Ramos (cell line): ENCODE results near the gene SDCCAG8.

Source experiments
- in situ Hi-C: fragments of 300-500 bp; cut with MboI; formaldehyde crosslinking; loops from one replicate; pipeline ENCODE4 v1.14.3; 2022; ENCODE audit warnings: low sequenced_read_pairs; ENCODE audit not compliant: unreplicated experiment

Gene SDCCAG8

DNA sequence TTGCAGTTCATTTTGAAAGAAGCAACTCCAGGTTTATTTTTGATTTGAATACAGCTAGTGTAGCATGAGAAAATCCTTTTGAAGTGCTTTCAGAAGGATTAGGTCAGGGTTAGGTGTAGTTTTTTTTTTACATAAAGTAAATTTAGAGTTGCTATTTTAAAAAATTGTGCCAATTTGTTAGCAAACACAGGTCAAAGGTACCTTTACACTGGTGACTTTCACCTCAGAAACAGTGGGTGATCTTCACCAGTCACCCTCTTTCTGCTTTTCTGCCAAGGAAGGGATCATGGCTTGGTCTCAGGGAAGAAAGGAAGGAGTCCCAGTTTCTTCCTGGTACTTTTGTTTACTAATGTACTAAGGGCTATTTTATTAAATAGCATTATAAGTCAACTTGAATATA is 111.5 kb downstream of the SDCCAG8 start:
- in situ Hi-C loops: no loop called here

DNA sequence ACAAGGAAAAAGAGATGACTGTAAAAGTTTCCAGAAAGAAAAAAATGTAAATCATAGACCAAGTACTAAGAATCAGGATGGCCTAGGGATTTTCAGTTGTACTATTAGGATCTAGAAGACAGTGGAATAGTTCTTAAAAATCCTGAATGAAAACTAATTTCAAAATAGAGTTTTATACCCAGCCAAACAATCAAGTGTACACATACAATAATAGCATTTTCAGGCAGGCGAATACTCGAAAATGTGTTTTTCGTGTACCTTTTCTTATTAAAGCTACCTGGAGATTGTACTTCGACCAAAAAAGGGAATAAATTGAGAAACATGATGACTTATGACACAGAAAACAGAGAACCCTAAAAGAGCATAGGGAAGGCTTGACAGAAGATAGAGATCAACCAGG is 118.6 kb downstream of the SDCCAG8 start:
- in situ Hi-C loops: no loop called here

DNA sequence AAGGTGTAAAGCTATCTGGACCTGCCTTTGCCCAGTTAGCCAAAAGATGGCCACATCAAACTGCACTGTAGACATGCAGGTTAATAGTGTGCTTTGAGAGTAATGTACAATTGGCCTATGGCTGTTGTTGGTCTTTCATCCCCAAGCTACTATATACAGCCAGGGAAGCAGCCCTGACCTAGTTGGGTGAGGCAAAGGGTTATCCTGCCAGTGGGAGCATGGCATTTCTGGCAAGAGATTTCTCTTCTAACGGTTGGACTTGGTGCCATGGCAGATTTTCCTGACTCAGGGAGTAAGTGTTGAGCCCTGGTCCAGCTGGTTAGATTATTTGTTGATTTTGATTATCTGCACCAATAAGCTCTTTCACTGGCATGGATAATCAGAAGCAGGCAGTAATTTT is 119.8 kb downstream of the SDCCAG8 start:
- in situ Hi-C loops: no loop called here

DNA sequence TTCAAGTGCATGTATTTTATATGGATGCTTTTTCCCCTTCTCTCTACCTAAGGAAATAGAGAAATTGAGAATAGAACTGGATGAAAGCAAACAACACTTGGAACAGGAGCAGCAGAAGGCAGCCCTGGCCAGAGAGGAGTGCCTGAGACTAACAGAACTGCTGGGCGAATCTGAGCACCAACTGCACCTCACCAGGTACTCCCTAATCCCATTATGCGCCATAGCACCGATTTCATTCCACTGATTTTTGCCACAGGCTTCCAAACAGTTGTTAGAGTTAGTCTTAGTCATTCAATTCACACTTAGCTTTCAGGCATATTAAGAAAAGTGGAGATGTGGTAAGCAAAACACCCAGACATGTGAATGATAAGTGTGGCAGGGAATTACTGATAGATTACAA is 122.8 kb downstream of the SDCCAG8 start:
- in situ Hi-C loops: no loop called here

DNA sequence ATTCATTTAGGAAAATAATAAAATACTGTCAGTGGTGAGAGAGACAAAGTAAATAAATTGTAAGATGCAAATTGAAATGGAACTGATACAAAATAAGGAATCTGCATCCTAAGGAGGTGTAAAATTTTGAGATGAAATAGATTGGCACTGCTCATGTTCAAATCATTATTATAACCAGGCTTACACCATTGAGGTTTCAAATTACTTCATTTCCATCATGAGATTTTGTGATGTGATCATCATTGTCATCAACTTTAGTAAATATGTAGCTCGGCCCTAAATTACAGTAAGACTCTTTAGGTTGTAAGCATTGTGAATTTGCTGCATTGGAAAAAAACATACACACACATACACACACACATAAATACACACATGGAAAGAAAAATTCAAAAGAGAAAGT is 123.4 kb downstream of the SDCCAG8 start:
- in situ Hi-C loops: no loop called here

DNA sequence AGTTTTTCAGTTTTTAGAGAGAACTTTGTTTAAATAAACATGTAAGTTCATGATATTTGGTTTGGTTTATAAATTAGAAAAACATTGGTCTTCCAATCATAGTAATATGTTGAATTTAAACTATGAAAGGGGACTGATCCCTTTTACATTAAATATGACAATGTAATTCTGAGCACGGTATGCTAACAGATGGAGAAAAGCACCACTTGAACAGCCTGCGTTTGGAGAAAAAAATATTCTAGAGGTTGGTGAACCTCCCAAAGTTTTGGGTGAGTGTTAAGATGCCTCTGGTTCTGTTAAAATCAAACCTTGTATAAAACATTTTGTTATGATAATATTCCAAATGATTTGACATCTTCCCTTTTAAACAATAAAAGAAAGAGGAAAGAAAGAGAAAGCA is 123.9 kb downstream of the SDCCAG8 start:
- in situ Hi-C loops: no loop called here

DNA sequence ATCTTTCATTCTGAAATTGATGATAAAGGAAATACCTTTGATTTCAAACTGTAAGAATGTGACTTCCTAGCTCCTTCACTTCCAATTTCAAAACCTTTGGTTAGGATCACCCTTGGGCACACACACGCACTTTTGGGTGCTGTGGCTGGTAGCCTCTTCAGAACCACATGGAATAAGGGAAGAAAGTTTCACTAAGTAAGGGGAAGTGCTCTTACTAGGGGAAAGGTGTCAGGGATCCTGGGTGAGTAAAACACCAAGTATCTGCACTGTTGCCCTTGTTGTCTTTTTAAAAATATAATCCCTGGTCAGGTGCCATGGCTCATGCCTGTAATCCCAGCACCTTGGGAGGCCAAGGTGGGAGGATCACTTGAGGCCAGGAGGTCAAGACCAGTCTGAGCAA is 132.4 kb downstream of the SDCCAG8 start:
- in situ Hi-C loops: no loop called here

DNA sequence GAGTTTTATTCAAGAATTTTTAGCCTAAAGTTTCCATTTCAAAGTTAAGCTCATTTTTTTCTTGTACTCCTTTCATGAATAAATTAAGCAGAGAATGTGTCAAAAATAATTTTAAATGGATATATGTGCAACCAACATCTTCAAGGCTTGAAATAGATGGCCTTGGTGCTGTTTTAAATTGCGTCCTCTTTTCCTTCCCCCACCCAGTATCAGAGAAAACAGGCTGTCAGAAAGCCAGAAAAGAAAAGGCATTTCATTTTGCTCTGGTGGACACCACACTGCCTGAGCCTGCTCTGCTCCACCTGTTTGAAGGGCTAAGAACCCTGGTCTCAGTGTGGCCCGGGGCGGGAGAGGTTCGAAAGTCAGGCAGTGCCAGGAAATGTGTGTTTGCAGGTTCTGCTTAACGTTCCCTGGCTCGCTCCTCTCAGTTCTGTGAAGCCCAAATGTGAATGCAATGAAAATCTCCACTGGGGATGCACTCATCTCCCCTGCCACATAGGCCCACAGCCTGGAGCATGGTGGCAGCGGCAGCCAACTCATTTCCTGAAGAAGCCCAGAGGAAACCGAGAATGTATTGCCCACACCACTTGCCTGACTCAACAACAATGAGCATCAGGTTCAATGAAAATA is 134.4 kb downstream of the SDCCAG8 start:
- in situ Hi-C loops: no loop called here

DNA sequence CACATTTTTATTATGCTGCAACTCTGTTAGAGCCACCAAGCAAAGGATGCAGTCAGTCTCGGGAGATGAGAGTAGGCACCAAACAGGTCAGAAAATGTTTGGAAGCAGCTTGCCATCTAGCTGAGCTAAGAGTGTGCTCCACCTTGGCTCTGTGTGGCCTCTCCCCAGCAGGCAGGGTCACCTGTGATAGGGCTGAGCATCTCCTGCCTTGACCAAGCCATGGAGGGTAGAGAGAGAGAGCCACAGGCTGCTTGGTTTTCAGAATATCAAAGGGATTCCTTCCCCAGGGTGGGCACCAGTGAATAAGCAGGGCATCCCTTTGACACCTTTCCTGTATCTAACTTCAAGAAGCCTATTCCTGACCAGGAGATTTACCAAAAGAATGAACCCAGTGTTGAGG is 135.5 kb downstream of the SDCCAG8 start:
- in situ Hi-C loops: no loop called here

DNA sequence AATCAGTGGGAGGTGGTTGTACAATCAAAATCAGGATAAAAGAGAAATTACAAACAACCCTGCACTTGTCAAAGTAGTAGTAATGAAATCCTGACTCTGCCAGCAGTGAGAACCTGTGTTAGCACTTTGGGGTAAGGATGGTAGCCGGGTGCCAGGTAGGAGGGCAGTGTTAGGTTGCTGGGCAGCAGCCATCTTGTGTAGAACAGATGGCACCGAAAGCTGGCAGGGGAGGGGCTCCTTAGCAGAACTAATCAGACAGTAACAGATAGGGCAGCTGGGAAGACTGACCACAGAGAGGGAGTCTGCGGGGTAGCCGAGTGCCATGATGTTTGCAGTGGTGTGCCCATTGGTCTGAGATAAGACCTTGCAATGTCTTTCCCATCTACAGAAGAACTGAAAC is 137.3 kb downstream of the SDCCAG8 start:
- in situ Hi-C loops: no loop called here

DNA sequence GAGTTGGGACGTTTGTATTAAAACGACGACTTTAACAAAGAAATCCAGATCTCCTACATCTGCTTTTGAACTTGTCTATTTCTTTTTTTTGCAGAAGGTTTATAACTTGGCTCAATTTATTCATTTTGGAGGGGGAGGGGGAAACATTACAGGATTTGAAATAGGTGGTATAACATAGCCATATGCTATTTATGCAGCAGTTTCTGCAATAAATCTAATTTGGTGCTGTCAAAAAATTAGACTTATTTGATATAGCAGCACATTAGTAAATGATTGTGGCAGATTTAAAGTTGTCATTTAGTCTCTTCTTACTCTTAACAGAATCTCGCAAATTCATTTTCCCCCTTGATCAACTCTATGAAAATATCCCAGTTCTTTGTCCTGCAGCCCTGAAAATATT is 138.2 kb downstream of the SDCCAG8 start:
- in situ Hi-C loops: no loop called here

DNA sequence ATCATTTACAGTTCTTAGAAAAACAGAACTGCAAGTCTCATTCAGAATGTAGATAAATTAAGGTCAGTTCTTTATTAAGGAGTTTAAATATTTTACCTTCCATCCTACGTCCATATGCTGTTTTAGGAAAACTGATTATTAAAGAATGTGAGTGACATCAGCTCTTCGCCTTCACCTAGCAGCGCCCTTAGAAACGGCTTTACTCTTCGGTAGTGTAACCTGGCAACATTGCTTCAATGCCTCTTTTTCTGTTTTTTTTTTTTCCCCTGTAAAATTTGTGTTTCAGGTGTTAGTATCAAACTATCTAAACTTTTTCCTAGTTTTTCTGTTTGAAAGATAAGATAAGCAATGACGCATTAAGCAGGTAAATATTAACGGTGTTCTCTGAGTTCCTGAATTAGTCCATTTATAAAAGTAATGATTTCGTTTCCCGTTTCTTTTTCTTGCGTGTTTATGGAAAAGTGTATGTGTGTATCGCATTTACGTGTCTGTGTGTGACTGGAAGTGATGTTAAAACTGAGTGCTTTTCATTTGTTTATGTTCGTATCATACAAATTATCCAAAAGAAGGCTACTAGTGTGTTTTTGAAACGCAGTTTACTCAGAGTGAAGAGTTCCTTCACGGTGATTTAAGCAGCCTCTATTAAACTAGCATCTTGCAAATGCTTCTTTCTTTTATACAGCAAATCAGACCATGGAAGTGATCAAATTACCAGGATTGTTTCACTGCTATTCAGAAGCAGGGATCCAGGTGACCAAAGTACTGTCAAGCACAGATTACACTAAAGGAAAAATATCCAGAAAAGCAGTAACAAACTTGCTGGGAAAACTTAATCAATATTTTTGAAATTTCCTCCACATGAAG is 139.0 kb downstream of the SDCCAG8 start:
- in situ Hi-C loops: no loop called here

DNA sequence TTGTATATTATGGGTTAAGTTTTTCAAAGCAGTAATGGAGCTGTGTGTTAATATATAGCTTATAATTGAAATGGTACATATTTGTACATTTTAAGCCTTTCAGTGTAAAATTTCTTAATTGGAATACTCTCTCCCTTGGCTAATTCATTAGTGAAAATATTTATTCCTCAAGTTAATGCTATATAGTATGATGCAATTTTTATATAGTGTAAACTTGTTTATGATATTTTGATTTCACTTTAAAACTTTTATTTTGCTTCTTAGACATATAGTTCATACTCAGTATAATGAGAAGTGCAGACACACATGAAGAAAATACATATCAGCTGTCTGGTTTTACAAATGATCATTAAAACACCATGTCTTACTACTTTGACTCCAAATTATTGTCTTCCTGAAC is 140.6 kb downstream of the SDCCAG8 start:
- in situ Hi-C loops: no loop called here

DNA sequence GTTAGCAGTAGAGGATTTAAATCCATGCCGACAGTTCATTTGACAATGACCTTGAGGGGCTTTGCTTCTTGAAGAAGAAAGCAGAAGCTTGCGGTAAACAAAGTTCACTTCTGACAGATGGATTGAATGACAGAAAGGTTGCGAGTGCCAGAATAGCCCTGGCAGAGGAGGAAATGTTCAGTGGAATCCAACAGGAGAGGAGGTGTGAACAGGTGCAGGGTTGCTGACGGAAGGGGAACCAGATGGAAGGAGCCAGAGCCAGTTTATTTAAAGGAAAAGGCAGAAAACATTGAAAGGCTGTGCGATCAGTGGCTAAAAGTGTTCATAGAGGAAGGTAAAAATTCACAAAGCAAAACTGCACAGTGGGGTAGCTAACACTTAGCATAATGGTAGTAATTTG is 141.0 kb downstream of the SDCCAG8 start:
- in situ Hi-C loops: no loop called here

DNA sequence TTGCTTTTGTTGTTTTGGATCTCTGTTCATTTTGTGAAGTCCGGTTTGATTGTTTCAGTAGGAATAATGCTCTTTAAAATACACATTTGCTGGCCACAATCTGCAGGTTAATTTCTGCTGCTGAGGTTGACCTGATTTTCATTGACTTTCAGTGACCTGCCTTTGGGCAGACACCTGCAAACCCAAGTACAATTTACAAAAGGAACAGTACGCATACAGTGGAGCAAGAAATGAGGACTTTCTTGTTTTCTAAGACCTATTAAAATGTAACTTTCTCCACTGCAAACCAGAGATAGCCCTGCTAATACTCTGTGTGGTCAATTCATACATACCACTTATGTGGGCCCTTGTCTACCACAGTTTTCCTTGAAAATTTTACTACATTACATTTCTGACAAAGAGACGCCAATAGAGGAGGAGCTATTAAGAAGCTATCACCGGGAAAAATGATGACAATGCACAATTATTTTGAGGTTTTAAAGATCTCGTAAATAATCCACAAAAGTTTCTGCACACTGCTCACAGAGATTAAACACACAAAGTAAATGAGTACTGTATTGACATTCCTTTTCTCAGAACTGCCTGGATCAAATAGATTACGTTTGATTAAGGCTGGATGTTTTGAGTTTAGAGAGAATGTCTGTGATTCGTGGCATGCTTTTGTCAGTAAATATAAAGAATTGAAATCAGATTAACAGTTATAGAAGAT is 141.9 kb downstream of the SDCCAG8 start:
- in situ Hi-C loops: no loop called here

DNA sequence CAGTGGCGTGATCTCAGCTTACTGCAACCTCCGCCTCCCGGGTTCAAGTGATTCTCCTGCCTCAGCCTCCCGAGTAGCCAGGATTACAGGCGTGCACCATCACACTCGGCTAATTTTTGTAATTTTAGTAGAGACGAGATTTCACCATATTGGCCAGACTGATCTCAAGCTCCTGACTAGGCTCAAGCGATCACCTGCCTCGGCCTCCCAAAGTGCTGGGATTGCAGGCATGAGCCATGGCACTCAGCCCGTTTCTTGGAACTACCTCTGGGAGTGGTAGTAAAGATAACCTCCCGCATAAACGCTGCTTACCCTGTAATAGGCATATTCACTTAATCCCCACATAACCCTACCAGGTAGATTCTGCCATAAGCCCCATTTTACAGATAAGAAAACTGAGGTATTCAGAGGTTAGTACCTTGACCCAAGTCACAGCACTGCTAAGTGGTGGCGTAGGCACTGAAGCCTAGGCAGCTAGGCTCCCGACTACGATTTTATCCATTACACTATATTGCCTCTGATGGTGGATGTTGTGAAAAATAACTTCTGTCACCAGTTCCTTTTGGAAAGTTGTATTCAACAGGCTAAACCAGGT is 143.8 kb downstream of the SDCCAG8 start:
- in situ Hi-C loops: no loop called here

DNA sequence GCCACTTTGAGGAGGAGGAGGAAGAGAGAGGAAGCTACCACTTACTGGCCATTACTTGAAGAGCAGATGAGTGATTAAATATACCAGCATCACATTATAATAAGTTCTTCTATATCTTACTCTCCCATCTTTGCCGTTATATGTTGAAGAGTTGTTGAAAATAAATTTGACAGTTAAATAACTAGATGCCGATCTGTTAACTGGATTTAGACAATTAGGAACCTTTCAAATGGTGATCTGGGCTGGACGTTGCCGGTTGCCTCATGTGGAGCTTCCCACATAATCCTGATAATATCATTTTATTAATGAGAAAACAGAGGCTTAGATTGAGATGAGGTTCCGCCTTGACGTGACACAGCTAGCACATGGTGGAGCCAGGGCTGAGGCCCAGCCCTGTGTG is 147.0 kb downstream of the SDCCAG8 start:
- in situ Hi-C loops: no loop called here

DNA sequence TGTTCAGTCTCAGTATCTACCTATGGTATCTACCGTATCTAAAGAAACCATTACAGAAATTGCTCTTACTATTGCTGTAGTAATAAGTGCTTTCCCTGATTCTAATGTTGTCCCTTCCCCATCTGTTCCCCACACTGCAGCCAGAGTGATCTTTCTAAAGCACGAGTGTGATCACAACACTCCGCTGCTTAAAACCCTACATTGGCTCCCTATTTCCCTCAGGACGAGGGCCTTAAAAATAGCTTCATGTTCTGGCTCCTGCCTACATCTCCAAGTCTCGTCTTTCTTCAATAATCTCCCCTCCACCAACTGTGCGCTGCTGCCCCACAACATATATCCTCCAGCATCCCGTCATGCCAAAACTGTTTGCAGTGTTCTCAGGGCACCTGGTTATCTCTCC is 150.6 kb downstream of the SDCCAG8 start:
- in situ Hi-C loops: no loop called here

DNA sequence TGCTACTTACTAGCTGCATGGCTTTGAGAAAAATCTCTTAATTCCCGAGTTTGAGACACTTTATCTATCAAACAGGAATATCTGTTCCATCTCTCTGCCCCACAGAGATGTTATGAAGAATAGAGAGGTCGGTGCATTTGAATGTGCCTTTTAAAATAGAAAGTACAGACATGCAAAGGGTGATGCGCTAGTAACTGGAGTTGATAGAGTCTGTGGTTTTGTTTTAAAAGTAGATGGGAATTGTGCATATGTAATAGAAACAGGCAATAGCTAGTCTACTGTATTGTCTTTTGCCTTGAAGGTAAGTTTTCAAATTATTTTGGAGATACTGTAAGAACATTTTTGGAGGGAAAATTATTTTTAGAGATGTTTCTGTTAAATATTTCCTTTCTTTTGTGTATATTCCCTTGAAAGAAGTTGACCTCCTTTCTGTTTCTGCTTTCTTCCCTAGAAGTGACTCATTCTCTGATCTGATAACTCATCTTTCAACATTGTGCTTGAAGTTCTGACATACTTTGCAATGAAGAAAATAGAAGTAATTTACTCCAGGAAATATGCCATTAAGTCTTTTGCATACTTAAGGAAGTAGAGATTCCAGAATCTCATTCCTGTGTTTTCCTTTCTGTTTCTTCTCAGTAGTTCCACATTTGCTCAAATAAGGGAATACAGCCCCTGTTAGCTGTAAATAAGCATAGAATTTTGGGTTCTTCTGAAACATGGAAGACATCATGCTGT is 151.6 kb downstream of the SDCCAG8 start:
- in situ Hi-C loops: no loop called here

DNA sequence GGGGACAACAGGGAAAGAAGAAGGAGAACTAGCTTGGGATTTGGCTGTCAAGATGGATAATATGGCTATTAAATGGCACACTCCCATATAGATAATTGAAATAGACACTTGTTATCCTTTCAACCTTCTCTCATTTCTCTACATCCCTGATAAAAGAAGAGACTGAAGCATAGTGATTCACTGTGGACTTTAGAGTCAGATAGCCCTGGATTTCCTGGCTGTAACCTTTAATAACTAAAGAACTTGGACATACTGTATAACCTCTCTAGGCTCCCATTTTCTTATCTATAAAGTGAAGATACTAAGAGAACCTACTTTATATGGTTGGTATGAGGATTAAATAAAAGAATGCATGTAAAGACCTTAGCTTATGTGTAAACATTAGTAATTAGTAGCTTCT is 152.6 kb downstream of the SDCCAG8 start:
- in situ Hi-C loops: no loop called here
